Measurements from ENCODE around the gene CLN3.

CLN3 gene

GRCh38 chr16:28513484-28514181, 21.8 kb upstream of the CLN3 start:
- no peak overlapping the region for H3K27ac ChIP-seq (ENCODE audit: low read depth in 2 of 2, low read length in 2 of 2)
- H3K4me3 ChIP-seq (ENCODE audit: low read length in 2 of 2), result no peak overlapping the region
- H3K27me3 ChIP-seq (ENCODE audit: control insufficient read depth in 2 of 2, insufficient read depth in 2 of 2, low read length in 2 of 2), result no peaks in the 10 kb centered on the region
- no peaks in the 10 kb centered on the region for H3K9me3 ChIP-seq (ENCODE audit: control insufficient read depth in 2 of 2, low read length in 2 of 2)
- H3K36me3 ChIP-seq (ENCODE audit: control insufficient read depth in 2 of 2, insufficient read depth in 2 of 2, low read length in 2 of 2), result no peaks in the 10 kb centered on the region
- no peak overlapping the region for H3K9ac ChIP-seq (ENCODE audit: low read depth in 1 of 2, low read length in 2 of 2)
- H3K4me1 ChIP-seq (ENCODE audit: control insufficient read depth in 2 of 2, insufficient read depth in 2 of 2, low read length in 2 of 2), result peaks cover 0 to 5% of the 10 kb centered on the region in 2 donors

- H3K36me3 ChIP-seq (ENCODE audit: control insufficient read depth in 2 of 2, insufficient read depth in 2 of 2, low read length in 2 of 2), result no peaks in the 10 kb centered on the region
- H3K9ac ChIP-seq (ENCODE audit: low read depth in 1 of 2, low read length in 2 of 2), result no peak overlapping the region
- H3K27me3 ChIP-seq (ENCODE audit: control insufficient read depth in 2 of 2, insufficient read depth in 2 of 2, low read length in 2 of 2), result no peaks in the 10 kb centered on the region
- H3K9me3 ChIP-seq (ENCODE audit: control insufficient read depth in 2 of 2, low read length in 2 of 2), result no peaks in the 10 kb centered on the region
- H3K27ac ChIP-seq (ENCODE audit: low read depth in 2 of 2, low read length in 2 of 2), result no peak overlapping the region
- no peak overlapping the region for H3K4me3 ChIP-seq (ENCODE audit: low read length in 2 of 2)
- peaks cover 0 to 7% of the 10 kb centered on the region in 2 donors for H3K4me1 ChIP-seq (ENCODE audit: control insufficient read depth in 2 of 2, insufficient read depth in 2 of 2, low read length in 2 of 2)
Measured at GRCh38 chr16:28511801-28512789, 20.2 kb upstream of the CLN3 start.

DNA sequence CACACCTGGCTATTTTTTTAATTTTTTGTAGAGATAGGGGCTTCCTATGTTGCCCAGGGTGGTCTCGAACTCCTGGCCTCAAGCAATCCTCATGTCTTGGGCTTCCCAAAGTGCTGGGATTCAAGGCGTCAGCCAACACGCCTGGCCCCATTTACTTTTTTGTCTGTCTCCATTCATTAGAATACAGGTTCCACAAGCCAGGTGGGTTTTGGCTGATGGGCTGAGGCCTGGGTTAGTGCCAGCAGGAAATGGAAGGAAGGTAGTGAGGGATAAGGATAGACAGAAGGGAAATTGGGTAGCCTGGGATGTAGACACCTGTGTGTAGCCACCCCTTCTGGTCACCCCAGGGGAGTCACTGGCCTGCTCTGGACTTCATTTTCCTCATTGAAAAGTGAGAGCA, 19.2 kb upstream of the CLN3 start:
- no peak overlapping the region for H3K9ac ChIP-seq (ENCODE audit: low read depth in 1 of 2, low read length in 2 of 2)
- H3K27ac ChIP-seq (ENCODE audit: low read depth in 2 of 2, low read length in 2 of 2), result no peak overlapping the region
- peaks cover 0 to 7% of the 10 kb centered on the region in 2 donors for H3K4me1 ChIP-seq (ENCODE audit: control insufficient read depth in 2 of 2, insufficient read depth in 2 of 2, low read length in 2 of 2)
- H3K4me3 ChIP-seq (ENCODE audit: low read length in 2 of 2), result no peak overlapping the region
- no peaks in the 10 kb centered on the region for H3K9me3 ChIP-seq (ENCODE audit: control insufficient read depth in 2 of 2, low read length in 2 of 2)
- H3K27me3 ChIP-seq (ENCODE audit: control insufficient read depth in 2 of 2, insufficient read depth in 2 of 2, low read length in 2 of 2), result no peaks in the 10 kb centered on the region
- H3K36me3 ChIP-seq (ENCODE audit: control insufficient read depth in 2 of 2, insufficient read depth in 2 of 2, low read length in 2 of 2), result no peaks in the 10 kb centered on the region

DNA sequence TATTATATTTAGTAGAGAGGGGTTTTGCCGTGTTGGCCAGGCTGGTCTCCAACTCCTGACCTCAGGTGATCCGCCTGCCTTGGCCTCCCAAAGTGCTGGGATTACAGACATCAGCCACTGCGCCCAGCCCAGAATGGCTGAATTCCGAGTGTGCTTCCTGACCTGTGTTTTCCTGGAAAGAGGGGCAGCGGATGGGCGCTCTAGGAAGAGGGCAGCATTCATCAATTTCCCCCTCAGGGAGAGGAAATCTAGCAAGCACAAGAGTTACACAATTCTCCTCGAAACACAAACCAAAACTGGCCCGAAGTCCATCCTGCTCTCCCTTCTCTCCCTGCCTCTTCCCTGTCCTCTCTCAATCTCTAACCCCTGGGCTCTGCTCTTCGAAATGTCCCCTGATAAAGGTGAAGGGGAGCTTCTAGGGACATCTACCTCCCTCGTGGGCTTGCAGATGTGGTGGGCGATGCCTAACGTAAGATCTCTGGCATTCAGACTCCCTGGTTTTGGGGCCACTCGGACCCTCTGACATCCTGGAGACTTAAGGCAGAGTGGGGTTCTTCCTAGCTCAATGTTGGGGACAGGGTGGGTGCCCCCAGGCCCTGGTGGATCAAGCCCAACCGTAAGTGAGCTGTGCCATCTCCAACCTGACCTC, 13.7 kb upstream of the CLN3 start:
- no peaks in the 10 kb centered on the region for H3K36me3 ChIP-seq (ENCODE audit: control insufficient read depth in 2 of 2, insufficient read depth in 2 of 2, low read length in 2 of 2)
- H3K9ac ChIP-seq (ENCODE audit: low read depth in 1 of 2, low read length in 2 of 2), result no peak overlapping the region
- no peaks in the 10 kb centered on the region for H3K9me3 ChIP-seq (ENCODE audit: control insufficient read depth in 2 of 2, low read length in 2 of 2)
- H3K4me1 ChIP-seq (ENCODE audit: control insufficient read depth in 2 of 2, insufficient read depth in 2 of 2, low read length in 2 of 2), result peaks cover 2 to 8% of the 10 kb centered on the region in 2 donors
- no peak overlapping the region for H3K4me3 ChIP-seq (ENCODE audit: low read length in 2 of 2)
- no peak overlapping the region for H3K27ac ChIP-seq (ENCODE audit: low read depth in 2 of 2, low read length in 2 of 2)
- H3K27me3 ChIP-seq (ENCODE audit: control insufficient read depth in 2 of 2, insufficient read depth in 2 of 2, low read length in 2 of 2), result no peaks in the 10 kb centered on the region

DNA sequence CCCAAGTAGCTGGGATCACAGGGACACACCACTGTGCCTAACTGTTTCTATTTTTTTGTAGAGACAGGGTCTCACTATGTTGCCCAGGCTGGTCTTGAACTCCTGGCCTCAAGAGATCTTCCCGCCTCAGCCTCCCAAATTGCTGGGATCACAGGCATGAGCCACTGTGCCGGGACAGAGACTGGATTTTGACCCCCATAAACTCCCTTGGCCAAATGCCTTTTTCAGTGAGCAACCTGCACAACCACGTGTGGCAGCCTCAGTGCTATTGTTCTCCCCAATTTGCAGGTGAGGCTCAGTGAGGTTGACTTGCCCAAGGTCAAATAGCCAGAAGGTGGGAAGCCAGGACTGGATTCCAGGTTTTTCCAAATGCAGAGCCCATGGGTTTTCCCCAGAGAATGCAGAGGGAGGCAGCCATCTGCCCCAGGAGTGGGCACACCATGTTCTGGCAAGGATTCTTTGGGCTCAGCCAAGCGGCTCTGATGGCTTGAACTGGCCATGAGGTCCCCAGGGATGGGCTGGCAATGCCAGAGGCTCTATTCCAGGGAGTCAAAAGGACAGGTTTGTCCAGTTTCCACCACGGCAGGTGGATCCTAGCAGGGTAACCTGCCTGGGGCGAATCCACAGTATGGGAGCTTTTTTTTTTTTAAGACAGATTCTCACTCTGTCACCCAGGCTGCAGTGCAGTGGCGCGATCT, 13.0 kb upstream of the CLN3 start:
- H3K9ac ChIP-seq (ENCODE audit: low read depth in 1 of 2, low read length in 2 of 2), result no peak overlapping the region
- no peaks in the 10 kb centered on the region for H3K9me3 ChIP-seq (ENCODE audit: control insufficient read depth in 2 of 2, low read length in 2 of 2)
- H3K27ac ChIP-seq (ENCODE audit: low read depth in 2 of 2, low read length in 2 of 2), result no peak overlapping the region
- H3K4me1 ChIP-seq (ENCODE audit: control insufficient read depth in 2 of 2, insufficient read depth in 2 of 2, low read length in 2 of 2), result peaks cover 2 to 8% of the 10 kb centered on the region in 2 donors
- no peak overlapping the region for H3K4me3 ChIP-seq (ENCODE audit: low read length in 2 of 2)
- no peaks in the 10 kb centered on the region for H3K36me3 ChIP-seq (ENCODE audit: control insufficient read depth in 2 of 2, insufficient read depth in 2 of 2, low read length in 2 of 2)
- H3K27me3 ChIP-seq (ENCODE audit: control insufficient read depth in 2 of 2, insufficient read depth in 2 of 2, low read length in 2 of 2), result no peaks in the 10 kb centered on the region

DNA sequence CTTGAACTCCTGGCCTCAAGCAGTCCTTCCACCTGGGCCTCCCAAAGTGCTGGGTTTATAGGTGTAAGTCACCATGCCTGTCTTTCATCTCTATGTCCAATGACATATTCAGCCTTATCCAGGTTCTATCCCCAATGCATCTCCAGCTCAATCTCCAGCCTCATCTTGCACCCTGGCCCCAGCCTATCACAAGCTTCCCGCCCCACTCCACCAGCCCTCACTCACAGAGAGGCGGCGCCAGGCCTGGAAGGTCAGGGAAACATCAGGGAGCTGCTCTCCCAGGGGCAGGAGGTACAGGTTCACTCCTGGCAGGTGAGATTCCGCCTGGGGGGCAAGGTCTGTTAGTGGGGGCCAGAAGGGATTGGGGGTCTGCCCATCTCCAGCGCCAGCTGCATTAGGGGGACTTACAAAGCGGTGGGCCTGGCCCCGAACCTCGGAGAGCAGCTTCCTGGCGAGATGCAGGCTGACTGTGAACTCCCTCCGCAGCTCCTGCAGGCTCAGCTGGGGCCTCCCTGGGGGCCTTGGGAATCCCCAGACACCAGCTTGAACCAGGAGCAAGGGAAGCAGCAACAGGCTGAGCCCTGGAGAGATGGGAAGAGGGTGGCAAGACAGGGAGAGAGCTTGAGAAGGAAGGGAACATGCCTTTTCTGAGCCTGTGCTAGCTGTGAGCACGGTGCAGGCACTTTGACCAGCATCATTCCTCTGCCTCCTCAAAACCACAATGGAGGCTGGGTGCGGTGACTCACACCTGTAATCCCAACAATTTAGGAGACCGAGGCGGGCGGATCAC, 11.8 kb upstream of the CLN3 start:
- H3K9me3 ChIP-seq (ENCODE audit: control insufficient read depth in 2 of 2, low read length in 2 of 2), result no peaks in the 10 kb centered on the region
- no peak overlapping the region for H3K9ac ChIP-seq (ENCODE audit: low read depth in 1 of 2, low read length in 2 of 2)
- peaks cover 2 to 8% of the 10 kb centered on the region in 2 donors for H3K4me1 ChIP-seq (ENCODE audit: control insufficient read depth in 2 of 2, insufficient read depth in 2 of 2, low read length in 2 of 2)
- H3K4me3 ChIP-seq (ENCODE audit: low read length in 2 of 2), result no peak overlapping the region
- no peak overlapping the region for H3K27ac ChIP-seq (ENCODE audit: low read depth in 2 of 2, low read length in 2 of 2)
- peaks cover 3 to 4% of the 10 kb centered on the region in 2 donors for H3K36me3 ChIP-seq (ENCODE audit: control insufficient read depth in 2 of 2, insufficient read depth in 2 of 2, low read length in 2 of 2)
- no peaks in the 10 kb centered on the region for H3K27me3 ChIP-seq (ENCODE audit: control insufficient read depth in 2 of 2, insufficient read depth in 2 of 2, low read length in 2 of 2)

DNA sequence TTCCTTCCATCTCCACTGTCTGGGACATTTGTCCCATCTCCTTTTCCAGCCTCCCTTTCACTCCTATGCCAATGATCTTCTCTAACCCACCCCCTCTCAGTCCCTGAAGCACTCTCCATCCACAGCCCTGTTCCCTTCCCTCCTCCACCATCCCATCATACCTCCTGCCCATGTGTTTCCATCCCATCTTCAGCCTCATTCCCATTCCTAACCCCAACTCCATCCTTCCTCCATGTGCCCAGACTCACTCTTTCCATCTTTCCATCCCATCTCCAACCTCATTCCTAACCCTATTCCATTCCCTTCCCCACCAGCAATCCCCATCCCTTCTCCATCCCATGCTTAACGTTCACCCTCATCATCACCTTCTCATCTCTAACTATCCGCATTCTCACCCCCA, 10.4 kb upstream of the CLN3 start:
- Histone ChIP-seq H3K27me3 (ENCODE audit: control insufficient read depth in 2 of 2, insufficient read depth in 2 of 2, low read length in 2 of 2) (no peaks in the 10 kb centered on the region), H3K4me3 (ENCODE audit: low read length in 2 of 2) (no peak overlapping the region), H3K4me1 (ENCODE audit: control insufficient read depth in 2 of 2, insufficient read depth in 2 of 2, low read length in 2 of 2) (peaks cover 2 to 6% of the 10 kb centered on the region in 2 donors), H3K36me3 (ENCODE audit: control insufficient read depth in 2 of 2, insufficient read depth in 2 of 2, low read length in 2 of 2) (peaks cover 7 to 9% of the 10 kb centered on the region in 2 donors), H3K9me3 (ENCODE audit: control insufficient read depth in 2 of 2, low read length in 2 of 2) (no peaks in the 10 kb centered on the region), H3K27ac (ENCODE audit: low read depth in 2 of 2, low read length in 2 of 2) (no peak overlapping the region), H3K9ac (ENCODE audit: low read depth in 1 of 2, low read length in 2 of 2) (no peak overlapping the region)

DNA sequence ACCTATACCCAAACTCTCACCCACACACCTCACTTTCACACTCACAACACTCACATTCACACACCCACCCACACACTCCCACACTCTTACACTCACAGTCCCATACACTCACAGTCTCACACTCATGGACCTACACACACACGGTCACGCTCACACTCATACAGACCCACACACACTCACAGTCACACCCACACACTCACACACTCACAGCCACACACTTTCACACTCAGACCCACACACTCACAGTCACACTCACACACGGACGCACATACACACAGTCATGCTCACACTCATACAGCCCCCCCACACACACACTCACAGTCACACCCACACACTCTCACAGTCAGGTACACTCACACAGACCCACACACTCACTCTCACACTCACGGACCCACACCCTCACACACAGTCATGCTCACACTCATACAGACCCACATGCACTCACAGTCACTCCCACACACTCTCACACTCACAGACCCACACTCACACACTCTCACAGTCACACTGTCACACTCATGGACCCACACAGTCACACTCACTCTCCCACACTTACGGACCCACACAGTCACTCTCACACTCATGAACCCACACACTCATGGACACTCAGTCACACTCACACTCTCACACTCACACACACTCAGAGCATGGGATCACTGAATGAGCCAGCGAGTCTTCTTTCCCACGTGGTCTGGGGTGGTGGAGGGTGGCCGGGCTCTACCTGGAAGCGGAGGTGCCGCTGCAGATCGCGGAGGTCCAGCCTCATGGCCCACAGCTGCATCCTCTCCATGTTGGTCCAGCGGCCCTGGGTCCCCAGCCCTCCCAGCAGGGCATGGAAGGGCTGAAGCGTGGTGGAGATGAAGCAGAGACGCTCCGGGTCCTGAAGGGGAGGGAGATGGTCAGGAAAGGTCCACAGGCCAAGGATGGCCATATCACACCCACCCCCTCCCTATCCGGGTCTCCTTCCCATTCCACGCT, 9.7 kb upstream of the CLN3 start:
- Histone ChIP-seq H3K27me3 (ENCODE audit: control insufficient read depth in 2 of 2, insufficient read depth in 2 of 2, low read length in 2 of 2) (no peaks in the 10 kb centered on the region), H3K9ac (ENCODE audit: low read depth in 1 of 2, low read length in 2 of 2) (no peak overlapping the region), H3K27ac (ENCODE audit: low read depth in 2 of 2, low read length in 2 of 2) (no peak overlapping the region), H3K9me3 (ENCODE audit: control insufficient read depth in 2 of 2, low read length in 2 of 2) (no peaks in the 10 kb centered on the region), H3K4me1 (ENCODE audit: control insufficient read depth in 2 of 2, insufficient read depth in 2 of 2, low read length in 2 of 2) (peaks cover 2 to 11% of the 10 kb centered on the region in 2 donors), H3K4me3 (ENCODE audit: low read length in 2 of 2) (no peak overlapping the region), H3K36me3 (ENCODE audit: control insufficient read depth in 2 of 2, insufficient read depth in 2 of 2, low read length in 2 of 2) (peaks cover 7 to 9% of the 10 kb centered on the region in 2 donors)
